GM13976 (cell line): ENCODE measurements around the gene MESD.

ENCODE experiments used
- DNase-seq: peaks from one replicate; pipeline ENCODE4 v3.0.0; 2012; ENCODE audit warnings: low spot score
- CTCF ChIP-seq: IDR thresholded peaks from 2 replicates; pipeline ENCODE4 v1.5.1; 2012; ENCODE audit warnings: borderline replicate concordance, mild to moderate bottlenecking; ENCODE audit not compliant: insufficient read depth; ENCODE audit errors: extremely low read depth, missing control alignments, control extremely low read depth
- in situ Hi-C: fragments of 300-500 bp; cut with MboI; formaldehyde crosslinking; loops from one replicate; pipeline ENCODE4 v1.12.0; 2022; ENCODE audit warnings: low sequenced_read_pairs, mixed read lengths, inconsistent platforms; ENCODE audit not compliant: unreplicated experiment

MESD gene

GRCh38 chr15:81014446-81015093, 25.0 kb upstream of the MESD start:
- in situ Hi-C loops: no loop called here
- TF ChIP-seq CTCF: no peak
- DNase-seq: no peak

- in situ Hi-C loops: no loop called here
- DNase-seq: no peak
- no peak for TF ChIP-seq CTCF
Observed at GRCh38 chr15:81013396-81013929, 23.8 kb upstream of the MESD start.

GRCh38 chr15:81012588-81012987, 23.0 kb upstream of the MESD start:
- in situ Hi-C loops: no loop called here
- no peak for TF ChIP-seq CTCF
- DNase-seq: no peak

GRCh38 chr15:81011593-81011992, 22.0 kb upstream of the MESD start:
- no peak for TF ChIP-seq CTCF
- in situ Hi-C loops: no loop called here
- DNase-seq: no peak

- DNase-seq: no peak
- TF ChIP-seq CTCF: no peak
- in situ Hi-C loops: no loop called here
Observed at GRCh38 chr15:81010086-81010485, 20.5 kb upstream of the MESD start.

GRCh38 chr15:81008312-81008711, 18.7 kb upstream of the MESD start:
- in situ Hi-C loops: no loop called here
- DNase-seq: no peak
- no peak for TF ChIP-seq CTCF
